Thymus (tissue), 11 donors: ENCODE data around the gene WDR83. TPM values are rescaled to one million over a fixed set of nuclear protein-coding genes. Genes with fewer than 3 reads are reported as not detected.
A peak's percentile ranks its signal among the peaks of the same experiment; 100 is the strongest.
"Not testable (repeated sequence)": the region's sequence is repeated elsewhere in the genome, so short reads cannot be mapped to it uniquely, and the experiment has no call there.

ENCODE experiments used
- DNase-seq, 9 donors: peaks; one replicate each; pipeline ENCODE4 v3.0.0-alpha.2; 2013; ENCODE audit warnings: low spot score in 9 of 9, low read depth in 6 of 9, missing footprints in 1 of 9
- H3K27ac ChIP-seq, 2 donors: one replicate each; pipeline ENCODE4 v1.5.1; 2013; ENCODE audit warnings: control low read depth in 1 of 2, low read depth in 1 of 2, low read length in 1 of 2, mild to moderate bottlenecking in 1 of 2, moderate library complexity in 1 of 2
- H3K27me3 ChIP-seq, 2 donors: one replicate each; pipeline ENCODE4 v1.5.1; 2013; ENCODE audit warnings: low read length in 1 of 2; ENCODE audit not compliant: control insufficient read depth in 2 of 2, insufficient read depth in 1 of 2
- H3K36me3 ChIP-seq, 2 donors: one replicate each; pipeline ENCODE4 v1.5.1; 2013; ENCODE audit warnings: low read length in 1 of 2, mild to moderate bottlenecking in 1 of 2, moderate library complexity in 1 of 2; ENCODE audit not compliant: control insufficient read depth in 2 of 2, insufficient read depth in 2 of 2
- H3K4me1 ChIP-seq, 2 donors: one replicate each; pipeline ENCODE4 v1.5.1; 2013; ENCODE audit warnings: low read length in 2 of 2; ENCODE audit not compliant: control insufficient read depth in 2 of 2, insufficient read depth in 2 of 2
- H3K4me3 ChIP-seq, 2 donors: one replicate each; pipeline ENCODE4 v1.5.1; 2013; ENCODE audit warnings: low read length in 2 of 2, control low read depth in 1 of 2, mild to moderate bottlenecking in 1 of 2
- H3K9me3 ChIP-seq, 2 donors: one replicate each; pipeline ENCODE4 v1.5.1; 2013; ENCODE audit warnings: low read length in 1 of 2, mild to moderate bottlenecking in 1 of 2; ENCODE audit not compliant: control insufficient read depth in 2 of 2, insufficient read depth in 1 of 2
- WGBS: extraction: QIAGEN DNeasy Blood & Tissue Kit; methylation state at CpG from one replicate; pipeline ENCODE4 v1.1.7; 2013; 5-methylcytosine and 5-hydroxymethylcytosine counted together
- polyA plus RNA-seq: library from polyadenylated mRNA; stranded (reverse); fragments of 200-250 nt; gene quantifications from one replicate; pipeline ENCODE4 v1.2.3, GENCODE V29; 2013
- total RNA-seq: library from RNA; stranded (reverse); fragments of 120-200 nt; gene quantifications from one replicate; pipeline ENCODE4 v1.2.4, GENCODE V29; 2013
- donor health status: healthy.

Gene WDR83
- total and polyA plus RNA-seq, 2 donors = 13.2 to 19.6 TPM

DNA sequence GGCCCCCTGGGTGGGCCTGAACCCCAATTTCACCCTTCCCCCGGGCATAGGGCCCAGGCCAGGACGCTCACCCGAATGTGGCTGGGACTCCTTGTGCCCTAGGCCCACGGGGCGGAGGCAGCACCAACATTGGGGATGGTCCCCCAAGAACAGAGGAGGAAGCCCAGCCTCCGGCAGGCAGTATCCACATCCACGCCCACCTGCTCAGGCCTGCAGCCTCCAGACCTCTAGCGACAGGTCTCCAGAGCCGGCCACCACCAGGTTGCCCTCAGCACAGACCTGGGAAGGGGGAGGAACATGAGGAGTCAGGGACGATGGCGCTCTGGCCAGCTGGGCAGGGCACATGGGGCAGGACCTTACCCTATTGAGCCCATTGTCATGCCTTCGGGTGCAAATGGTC, 22.4 kb downstream of the WDR83 start:
- H3K36me3 ChIP-seq = peaks cover 6 to 10% of the 10 kb centered on the region in 2 donors
- H3K27me3 ChIP-seq = no peaks in the 10 kb centered on the region
- no peaks in the 10 kb centered on the region for H3K4me1 ChIP-seq
- H3K9me3 ChIP-seq = no peaks in the 10 kb centered on the region
- no peak for DNase-seq
- 92% methylated on average over 12 of the region's 12 CpGs for WGBS
- no peak overlapping the region for H3K4me3 ChIP-seq
- H3K27ac ChIP-seq = no peak overlapping the region

DNA sequence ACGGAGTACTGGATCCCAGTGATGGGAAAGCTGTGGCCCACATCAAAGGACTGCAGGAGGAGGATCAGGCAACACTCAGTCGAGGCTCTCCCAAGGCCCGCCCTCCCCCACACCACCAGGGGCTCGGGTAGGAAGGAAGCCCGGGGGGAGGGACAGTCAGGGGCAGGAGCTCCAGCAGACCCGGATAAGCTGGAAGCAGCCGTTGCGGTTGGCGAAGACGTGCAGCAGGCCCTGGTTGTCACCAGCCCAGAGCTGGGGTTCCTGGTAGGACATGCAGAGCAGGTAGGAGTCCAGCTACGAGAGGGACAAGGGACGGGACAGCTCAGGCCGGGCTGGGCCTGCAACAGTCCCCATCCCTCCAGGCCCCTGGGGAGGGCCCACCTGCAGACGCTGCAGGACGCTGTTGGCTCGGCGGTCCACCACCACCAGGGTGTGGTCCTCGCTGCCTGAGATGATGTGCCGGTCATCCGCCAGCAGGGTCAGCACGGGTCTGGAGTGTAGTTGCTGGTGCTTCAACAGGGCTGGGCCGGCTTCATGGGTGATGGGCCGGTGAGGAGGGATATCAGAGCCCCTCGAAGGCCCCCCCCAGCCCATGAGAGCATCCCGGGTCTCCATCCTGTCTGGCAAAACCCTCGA, 23.1 kb downstream of the WDR83 start:
- Histone ChIP-seq H3K4me1 (no peaks in the 10 kb centered on the region), H3K9me3 (no peaks in the 10 kb centered on the region), H3K27ac (no peak overlapping the region), H3K4me3 (no peak overlapping the region), H3K27me3 (no peaks in the 10 kb centered on the region), H3K36me3 (peaks cover 6 to 10% of the 10 kb centered on the region in 2 donors)
- 40% methylated on average over 26 of the region's 26 CpGs for WGBS
- no peak for DNase-seq

DNA sequence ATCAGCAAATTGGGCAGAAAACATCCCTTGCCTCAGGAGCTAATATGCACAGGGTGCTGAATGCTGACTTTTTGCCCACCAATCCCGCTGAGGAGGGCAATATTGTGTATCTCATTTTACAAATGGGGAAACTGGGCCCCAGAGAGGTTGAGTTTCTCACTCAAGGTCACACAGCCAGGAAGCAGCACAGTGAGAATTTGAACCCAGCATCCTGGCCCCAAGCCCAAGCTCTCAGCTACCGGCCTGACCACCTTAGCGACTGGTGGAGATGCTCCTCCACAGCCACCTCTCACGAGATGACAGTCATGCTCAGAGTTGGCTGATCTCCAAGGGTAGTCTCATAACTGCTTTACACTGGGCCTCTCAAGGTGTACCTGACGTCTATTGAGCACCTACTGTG, 26.4 kb downstream of the WDR83 start:
- Histone ChIP-seq H3K27ac (no peak overlapping the region), H3K4me1 (peaks cover 10 to 14% of the 10 kb centered on the region in 2 donors), H3K4me3 (no peak overlapping the region), H3K36me3 (peaks cover 6 to 10% of the 10 kb centered on the region in 2 donors), H3K9me3 (no peaks in the 10 kb centered on the region), H3K27me3 (no peaks in the 10 kb centered on the region)
- DNase-seq = no peak
- over 99% methylated on average over 5 of the region's 5 CpGs for WGBS

DNA sequence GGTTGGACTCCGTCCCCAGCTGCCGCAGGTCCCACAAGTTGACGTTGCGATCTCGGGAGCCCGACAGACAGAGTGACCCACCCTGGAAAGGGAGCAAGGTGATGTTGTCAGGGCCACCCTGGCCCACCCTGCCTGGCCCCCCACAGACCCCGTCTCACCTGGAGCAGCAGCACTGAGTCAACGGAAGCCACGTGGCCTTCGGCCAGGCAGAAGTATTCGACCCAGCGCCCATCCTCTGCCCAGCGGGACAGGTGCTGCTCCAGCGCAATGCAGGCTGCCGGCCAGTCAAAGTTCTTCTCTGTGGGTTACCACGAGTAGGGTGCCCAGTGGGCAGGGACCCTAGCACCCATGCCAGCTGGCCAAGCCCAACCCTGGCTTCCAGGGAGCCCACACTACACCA, 28.0 kb downstream of the WDR83 start:
- DNase-seq = no peak
- no peak overlapping the region for H3K4me3 ChIP-seq
- peaks cover 10 to 14% of the 10 kb centered on the region in 2 donors for H3K4me1 ChIP-seq
- 97% methylated on average over 16 of the region's 16 CpGs for WGBS
- H3K9me3 ChIP-seq = no peaks in the 10 kb centered on the region
- no peaks in the 10 kb centered on the region for H3K27me3 ChIP-seq
- H3K27ac ChIP-seq = no peak overlapping the region
- H3K36me3 ChIP-seq = peaks cover 10 to 12% of the 10 kb centered on the region in 2 donors

DNA sequence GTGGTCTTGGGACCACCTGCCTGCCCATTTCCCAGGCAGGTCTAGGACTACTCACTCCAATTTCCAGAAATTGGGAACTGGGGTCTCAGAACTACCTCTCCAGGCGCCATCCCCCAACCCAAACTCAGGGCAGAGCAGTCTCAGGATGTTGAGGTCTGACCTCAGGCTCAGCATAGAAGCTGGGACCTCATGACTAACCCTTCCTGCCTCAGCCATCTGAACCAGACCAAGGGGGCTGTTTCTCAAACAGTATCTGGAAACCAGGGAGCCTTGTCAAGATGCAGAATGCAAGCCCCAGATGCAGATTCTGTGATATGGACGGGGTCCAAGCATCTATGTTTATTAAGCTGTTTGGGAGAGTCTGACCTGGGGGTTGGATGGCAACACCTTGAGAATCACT, 28.5 kb downstream of the WDR83 start:
- peaks cover 12 to 16% of the 10 kb centered on the region in 2 donors for H3K36me3 ChIP-seq
- H3K27ac ChIP-seq = no peak overlapping the region
- WGBS = 92% methylated on average over 2 of the region's 2 CpGs
- no peak for DNase-seq
- peaks cover 10 to 14% of the 10 kb centered on the region in 2 donors for H3K4me1 ChIP-seq
- H3K4me3 ChIP-seq = no peak overlapping the region
- H3K9me3 ChIP-seq = no peaks in the 10 kb centered on the region
- H3K27me3 ChIP-seq = no peaks in the 10 kb centered on the region

DNA sequence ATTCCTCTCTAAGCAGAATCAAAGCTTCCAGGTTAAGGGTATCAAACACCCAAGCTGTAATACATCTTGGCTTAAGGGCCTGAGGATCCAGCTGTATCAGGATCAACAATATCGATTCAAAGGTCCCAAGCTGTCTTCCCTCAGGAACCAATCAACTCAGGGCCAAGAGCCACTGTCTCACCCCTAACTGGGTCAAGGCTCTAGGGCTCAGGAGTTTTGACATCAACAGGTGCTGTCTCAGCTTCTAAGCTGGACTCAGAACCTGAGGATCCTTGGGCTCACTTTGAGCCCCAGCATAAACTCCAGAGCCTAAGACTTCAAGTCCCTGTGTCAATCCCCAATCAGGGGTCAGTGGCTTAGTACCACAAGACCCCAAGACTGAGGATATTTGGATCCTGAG, 28.9 kb downstream of the WDR83 start:
- Histone ChIP-seq H3K4me3 (peak overlapping the region in 1 of 2 donors; percentile 93), H3K9me3 (no peaks in the 10 kb centered on the region), H3K27ac (no peak overlapping the region), H3K36me3 (peaks cover 17 to 19% of the 10 kb centered on the region in 2 donors), H3K4me1 (peaks cover 10 to 14% of the 10 kb centered on the region in 2 donors), H3K27me3 (no peaks in the 10 kb centered on the region)
- 90% methylated on average over 1 of the region's 1 CpG for WGBS
- no peak for DNase-seq

DNA sequence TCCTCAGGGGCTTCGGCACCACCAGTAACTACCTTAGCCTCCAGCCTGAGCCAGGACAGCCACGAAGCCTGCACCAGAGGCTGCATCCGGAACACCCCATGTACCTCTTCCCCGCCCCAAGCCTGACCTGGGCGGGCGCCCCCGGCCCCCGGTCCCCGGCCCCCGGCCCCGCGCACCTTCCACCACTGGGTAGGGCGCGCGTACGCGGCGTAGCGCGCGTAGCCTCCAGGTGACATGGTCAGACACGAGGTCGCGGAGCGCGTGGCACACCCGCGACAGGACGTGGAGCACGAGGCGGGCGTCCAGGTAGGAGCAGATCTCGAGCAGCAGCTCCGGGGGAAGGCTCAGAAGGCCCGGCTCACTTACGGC, 29.4 kb downstream of the WDR83 start:
- Histone ChIP-seq H3K4me1 (peaks cover 10 to 14% of the 10 kb centered on the region in 2 donors), H3K36me3 (peaks cover 19 to 24% of the 10 kb centered on the region in 2 donors), H3K27me3 (no peaks in the 10 kb centered on the region), H3K9me3 (no peaks in the 10 kb centered on the region), H3K27ac (no peak overlapping the region), H3K4me3 (peak overlapping the region; percentile 66 to 93)
- no peak for DNase-seq
- WGBS = 4% methylated on average over 36 of the region's 36 CpGs

DNA sequence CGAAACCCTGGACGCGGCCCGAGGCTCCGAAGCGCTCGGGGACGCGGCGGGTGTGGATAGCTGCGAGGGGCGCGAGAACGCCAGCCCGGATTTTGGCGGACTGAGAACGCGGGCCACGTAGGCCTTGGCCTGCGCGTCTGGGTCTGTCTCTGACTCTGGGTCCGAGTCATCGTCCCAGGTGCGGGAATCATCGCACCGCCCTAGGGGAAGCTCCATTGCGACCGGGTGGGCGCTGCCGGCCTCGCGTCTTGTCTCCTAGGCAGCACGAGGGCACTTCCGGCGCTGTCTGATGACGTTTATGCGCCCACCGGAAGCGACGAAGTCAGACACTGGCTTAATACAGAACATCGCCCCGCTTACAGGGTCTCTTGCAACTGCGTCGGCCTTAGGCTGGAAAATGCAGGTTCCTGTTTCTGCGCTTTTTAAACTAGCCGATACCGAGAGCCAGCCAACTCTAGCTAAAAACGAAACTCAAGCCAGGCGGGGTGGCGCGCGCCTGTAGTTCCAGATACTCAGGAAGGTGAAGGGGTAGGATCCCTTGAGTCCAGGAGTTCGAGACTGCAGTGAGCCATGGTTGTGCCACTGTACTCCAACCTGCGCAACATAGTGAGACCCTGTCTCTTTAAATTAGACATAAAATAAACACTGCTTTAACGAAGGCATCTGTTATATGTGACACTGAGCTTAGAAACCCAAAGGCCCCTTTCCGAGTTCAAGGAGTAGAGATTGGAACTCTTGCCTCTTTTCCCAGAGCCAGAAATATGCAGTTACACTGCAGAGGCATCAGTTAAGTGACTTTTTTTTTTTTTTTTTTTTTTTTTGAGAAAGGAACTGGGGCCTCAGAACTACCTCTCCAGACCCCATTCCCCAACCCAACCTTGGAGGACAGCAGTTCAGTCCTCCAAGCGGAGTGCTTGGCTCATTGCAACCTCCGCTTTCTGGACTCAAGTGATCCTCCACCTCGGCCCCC, 30.0 kb downstream of the WDR83 start, which contains the start of gene FBXW9:
FBXW9 (minus strand) TSS at position 266 of the 970 bp plus-strand sequence; CDS start at position 216, 50 bp downstream.
- DNase-seq = peak; percentile 92 to 98 (median 96)
- Histone ChIP-seq H3K4me3 (peak within 1 kb of the TSS; percentile 66 to 93), H3K9me3 (no peaks in the 10 kb centered on the region), H3K36me3 (peaks cover 25 to 31% of the 10 kb centered on the region in 2 donors), H3K27ac (peak within 1 kb of the TSS; percentile 95 to 98), H3K27me3 (no peaks in the 10 kb centered on the region), H3K4me1 (peaks cover 10 to 14% of the 10 kb centered on the region in 2 donors)
- 7% methylated on average over 59 of the region's 59 CpGs for WGBS

DNA sequence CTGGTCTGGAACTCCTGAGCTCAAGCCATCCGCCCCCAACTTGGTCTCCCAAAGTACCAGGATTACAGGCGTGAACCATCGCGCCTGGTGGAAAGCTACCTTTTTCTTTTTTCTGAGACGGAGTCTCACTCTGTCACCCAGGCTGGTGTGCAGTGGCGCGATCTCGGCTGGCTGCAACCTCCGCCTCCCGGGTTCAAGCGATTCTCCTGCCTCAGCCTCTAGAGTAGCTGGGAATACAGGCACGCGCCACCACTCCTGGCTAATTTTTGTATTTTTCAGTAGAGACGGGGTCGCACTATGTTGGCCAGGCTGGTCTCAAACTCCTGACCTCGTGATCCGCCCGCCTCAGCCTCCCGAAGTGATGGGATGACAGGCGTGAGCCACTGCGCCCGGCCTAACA, 30.8 kb downstream of the WDR83 start:
- Histone ChIP-seq H3K36me3 (peaks cover 33 to 38% of the 10 kb centered on the region in 2 donors), H3K4me1 (peaks cover 10 to 14% of the 10 kb centered on the region in 2 donors)
- WGBS = 97% methylated on average over 22 of the region's 22 CpGs
- H3K9me3 ChIP-seq, H3K27ac ChIP-seq, H3K4me3 ChIP-seq, DNase-seq, H3K27me3 ChIP-seq: not testable (repeated sequence)
